ENCODE measurements around the gene ATP7B.
"Not testable (repeated sequence)": the region's sequence is repeated elsewhere in the genome, so short reads cannot be mapped to it uniquely, and the experiment has no call there.

Gene ATP7B

GRCh38 chr13:51916051-51916818 is 95.0 kb downstream of the ATP7B start:
- DNase-seq (ENCODE audit: extremely low spot score), result no peak
- POLR2A ChIA-PET, result no interaction called here
- CTCF ChIA-PET, result no interaction called here
- no peak for TF ChIP-seq CTCF (IDR thresholded peaks at IDR 0.05; ENCODE audit: control extremely low read depth, extremely low read depth, low read depth, missing control alignments)

GRCh38 chr13:51914137-51914493 is 97.1 kb downstream of the ATP7B start:
- TF ChIP-seq CTCF (IDR thresholded peaks at IDR 0.05; ENCODE audit: control extremely low read depth, extremely low read depth, low read depth, missing control alignments), result no peak
- POLR2A ChIA-PET, result no interaction called here
- DNase-seq (ENCODE audit: extremely low spot score), result no peak
- CTCF ChIA-PET, result interaction anchor here (1.3 to 2.7 kb wide), 2 partner anchors 19 to 65 kb away, joined by 4 to 14 read pairs; no protein-coding TSS in a partner anchor

GRCh38 chr13:51913421-51914136 is 97.7 kb downstream of the ATP7B start:
- TF ChIP-seq CTCF (IDR thresholded peaks at IDR 0.05; ENCODE audit: control extremely low read depth, extremely low read depth, low read depth, missing control alignments), result no peak
- DNase-seq (ENCODE audit: extremely low spot score), result no peak
- ChIA-PET POLR2A (no interaction called here), CTCF (interaction anchor here (0.9 to 2.7 kb wide), 6 partner anchors 8 to 214 kb away, joined by 3 to 14 read pairs (median 5); partner anchors contain the start of gene NEK5)

- CTCF ChIA-PET, result interaction anchor here (0.9 to 2.7 kb wide), 5 partner anchors 9 to 215 kb away, joined by 3 to 14 read pairs (median 5); partner anchors contain the start of gene NEK5
- TF ChIP-seq CTCF (IDR thresholded peaks at IDR 0.05; ENCODE audit: control extremely low read depth, extremely low read depth, low read depth, missing control alignments), result no peak
- no peak for DNase-seq (ENCODE audit: extremely low spot score)
These were observed 98.6 kb downstream of the ATP7B start for GRCh38 chr13:51912511-51913225.

GRCh38 chr13:51912091-51912490 is 99.2 kb downstream of the ATP7B start:
- DNase-seq (ENCODE audit: extremely low spot score), result no peak
- ChIA-PET CTCF (interaction anchor here (1.5 to 2.7 kb wide), 4 partner anchors 11 to 216 kb away, joined by 5 to 14 read pairs (median 6); partner anchors contain the start of gene NEK5), POLR2A (no interaction called here)
- TF ChIP-seq CTCF (IDR thresholded peaks at IDR 0.05; ENCODE audit: control extremely low read depth, extremely low read depth, low read depth, missing control alignments), result no peak

More at GRCh38 chr13:51912511-51913225, 98.6 kb downstream of the ATP7B start:
- POLR2A ChIA-PET, result no interaction called here

GRCh38 chr13:51910508-51910907 is 100.7 kb downstream of the ATP7B start:
- no peak for TF ChIP-seq CTCF (IDR thresholded peaks at IDR 0.05; ENCODE audit: control extremely low read depth, extremely low read depth, low read depth, missing control alignments)
- no peak for DNase-seq (ENCODE audit: extremely low spot score)
- ChIA-PET CTCF (interaction anchor here (0.9 kb wide), 1 partner anchor 9 kb away, joined by 3 read pairs; no protein-coding TSS in a partner anchor), POLR2A (no interaction called here)

- CTCF ChIA-PET, result interaction anchor here (0.9 to 1.5 kb wide), 2 partner anchors 19 to 29 kb away, joined by 3 read pairs; no protein-coding TSS in a partner anchor
These were observed 102.0 kb downstream of the ATP7B start for GRCh38 chr13:51909265-51909664.

More at GRCh38 chr13:51909265-51909664, 102.0 kb downstream of the ATP7B start:
- POLR2A ChIA-PET; DNase-seq (ENCODE audit: extremely low spot score): not testable (repeated sequence)
